Activated CD8-positive, alpha-beta T cell treated with anti-CD3 and anti-CD28 coated beads for 36 hours (primary cell): ENCODE results near the gene RPS27. TPM values are rescaled to one million over a fixed set of nuclear protein-coding genes. Genes with fewer than 3 reads are reported as not detected.
"Not testable (repeated sequence)": the region's sequence is repeated elsewhere in the genome, so short reads cannot be mapped to it uniquely, and the experiment has no call there.

Source experiments
- ATAC-seq: fragments of 200-7000 bp; cut with Tn5 transposase; one replicate; pipeline ENCODE4 v1.10.0; 2021; ENCODE audit warnings: mild to moderate bottlenecking, moderate library complexity
- CTCF ChIA-PET: fragments of 350-600 bp; sonication (Branson Sonifier 250); formaldehyde crosslinking; loops from one replicate; lab custom pipeline; 2021; ENCODE audit warnings: antibody characterized with exemption; lab: Charles Lee
- POLR2A ChIA-PET: fragments of 350-600 bp; sonication (Branson Sonifier 250); formaldehyde crosslinking; loops from one replicate; lab custom pipeline; 2021; ENCODE audit warnings: antibody characterized with exemption; lab: Charles Lee
- DNase-seq: peaks from one replicate; pipeline ENCODE4 v3.0.0-alpha.2; 2020
- H3K27ac Mint-ChIP-seq: one replicate; pipeline ENCODE4 v1.8.0; 2021; ENCODE audit warnings: mild to moderate bottlenecking, mixed read lengths
- H3K27me3 Mint-ChIP-seq: one replicate; pipeline ENCODE4 v1.8.0; 2021; ENCODE audit warnings: mixed read lengths
- H3K36me3 Mint-ChIP-seq: one replicate; pipeline ENCODE4 v1.8.0; 2021; ENCODE audit warnings: low read depth, mixed read lengths
- H3K4me1 Mint-ChIP-seq: one replicate; pipeline ENCODE4 v1.8.0; 2021; ENCODE audit warnings: low read depth, mixed read lengths
- H3K4me3 Mint-ChIP-seq: one replicate; pipeline ENCODE4 v1.8.0; 2021; ENCODE audit warnings: mild to moderate bottlenecking, moderate library complexity, mixed read lengths
- H3K9me3 Mint-ChIP-seq: one replicate; pipeline ENCODE4 v1.8.0; 2021; ENCODE audit warnings: mixed read lengths
- CTCF ChIP-seq: fragments of 200-600 bp; IDR thresholded peaks from one replicate; pipeline ENCODE4 v1.8.0; 2022; ENCODE audit warnings: antibody characterized with exemption, mild to moderate bottlenecking
- intact Hi-C: fragments of 100-400 bp; cut with micrococcal nuclease; formaldehyde crosslinking; loops from one replicate; pipeline ENCODE4 v1.10.0; 2022
- total RNA-seq, 2 experiments: library from RNA; stranded (reverse); gene quantifications; one replicate each; pipeline ENCODE4 v1.2.3, GENCODE V29; 2021

The RPS27 gene
- total RNA-seq, 2 experiments from 2014 or later, result 1,638 to 1,644 TPM

GRCh38 chr1:153976819-153977249 lies 13.7 kb upstream of the RPS27 start:
- intact Hi-C loops, result no loop called here
- Mint-ChIP-seq H3K36me3 (peaks cover 53% of the 10 kb centered on the region), H3K4me3 (peak overlapping the region; percentile 99), H3K27ac (peak overlapping the region; percentile 98), H3K9me3 (no peaks in the 10 kb centered on the region), H3K4me1 (peaks cover 34% of the 10 kb centered on the region), H3K27me3 (no peaks in the 10 kb centered on the region)
- TF ChIP-seq CTCF, result no peak
- DNase-seq (no peak), ATAC-seq (peak; percentile 1)
- ChIA-PET POLR2A (interaction anchor here (0.9 to 13.9 kb wide), 9 partner anchors 11 to 55 kb away, joined by 3 to 237 read pairs (median 14); partner anchors contain the start of genes CREB3L4, CRTC2, DENND4B and GATAD2B), CTCF (interaction anchor here (0.7 to 7.1 kb wide), 7 partner anchors 9 to 180 kb away, joined by 3 to 73 read pairs (median 4); partner anchors contain the start of genes CREB3L4, RAB13, RPS27 and SLC39A1)

GRCh38 chr1:153977250-153978240 lies 13.0 kb upstream of the RPS27 start, which contains the start of gene JTB:
Gene JTB (minus strand): TSS chr1:153977674. CDS start chr1:153977252, 422 bp downstream.
- no peak for TF ChIP-seq CTCF
- peak; percentile 96 for ATAC-seq
- CTCF ChIA-PET, result interaction anchor here (0.7 to 7.1 kb wide), 11 partner anchors 8 to 295 kb away, joined by 3 to 73 read pairs (median 3); partner anchors contain the start of genes CREB3L4, DENND4B, GATAD2B and HAX1
- H3K27me3 Mint-ChIP-seq, result no peaks in the 10 kb centered on the region
- peaks cover 28% of the 10 kb centered on the region for H3K4me1 Mint-ChIP-seq
- H3K27ac Mint-ChIP-seq, result peak within 1 kb of the TSS; percentile 98
- H3K9me3 Mint-ChIP-seq, result no peaks in the 10 kb centered on the region
- H3K4me3 Mint-ChIP-seq, result peak within 1 kb of the TSS; percentile 99
- POLR2A ChIA-PET, result interaction anchor here (0.6 to 13.9 kb wide), 15 partner anchors 12 to 251 kb away, joined by 3 to 237 read pairs (median 4); partner anchors contain the start of genes CREB3L4, CRTC2, DENND4B and GATAD2B
- intact Hi-C loops, result no loop called here
- H3K36me3 Mint-ChIP-seq, result peaks cover 52% of the 10 kb centered on the region
- peak; percentile 94 for DNase-seq

- no peak for TF ChIP-seq CTCF
- CTCF ChIA-PET, result interaction anchor here (0.7 to 7.1 kb wide), 7 partner anchors 7 to 294 kb away, joined by 3 to 73 read pairs (median 7); partner anchors contain the start of genes CREB3L4, DENND4B, GATAD2B and HAX1
- peak overlapping the region; percentile 95 for H3K27ac Mint-ChIP-seq
- intact Hi-C loops, result no loop called here
- peak overlapping the region; percentile 99 for H3K4me3 Mint-ChIP-seq
- no peaks in the 10 kb centered on the region for H3K9me3 Mint-ChIP-seq
- DNase-seq (no peak), ATAC-seq (no peak)
- H3K36me3 Mint-ChIP-seq, result peaks cover 48% of the 10 kb centered on the region
- no peaks in the 10 kb centered on the region for H3K27me3 Mint-ChIP-seq
- peaks cover 25% of the 10 kb centered on the region for H3K4me1 Mint-ChIP-seq
- POLR2A ChIA-PET, result interaction anchor here (1.0 to 13.9 kb wide), 12 partner anchors 11 to 250 kb away, joined by 3 to 237 read pairs (median 6); partner anchors contain the start of genes CREB3L4, CRTC2, DENND4B and GATAD2B
Measured at GRCh38 chr1:153978274-153978909, 12.2 kb upstream of the RPS27 start.

- peaks cover 45% of the 10 kb centered on the region for H3K36me3 Mint-ChIP-seq
- DNase-seq, H3K9me3 Mint-ChIP-seq, intact Hi-C loops, H3K27me3 Mint-ChIP-seq, ATAC-seq: not testable (repeated sequence)
- CTCF ChIA-PET, result interaction anchor here (5.1 kb wide), 1 partner anchor 12 kb away, joined by 35 read pairs; the partner anchor contains the start of gene CREB3L4
- peak overlapping the region; percentile 95 for H3K27ac Mint-ChIP-seq
- peaks cover 22% of the 10 kb centered on the region for H3K4me1 Mint-ChIP-seq
- POLR2A ChIA-PET, result interaction anchor here (1.0 to 13.9 kb wide), 8 partner anchors 10 to 243 kb away, joined by 3 to 237 read pairs (median 22); partner anchors contain the start of genes CREB3L4, CRTC2, GATAD2B and RAB13
- H3K4me3 Mint-ChIP-seq, result peak overlapping the region; percentile 99
Measured at GRCh38 chr1:153979091-153979490, 11.5 kb upstream of the RPS27 start.

GRCh38 chr1:153981735-153982134 lies 8.8 kb upstream of the RPS27 start:
- Mint-ChIP-seq H3K36me3 (peaks cover 23% of the 10 kb centered on the region), H3K4me1 (peaks cover 30% of the 10 kb centered on the region)
- H3K27me3 Mint-ChIP-seq, ATAC-seq, intact Hi-C loops, H3K9me3 Mint-ChIP-seq, H3K27ac Mint-ChIP-seq, DNase-seq, H3K4me3 Mint-ChIP-seq, CTCF ChIA-PET: not testable (repeated sequence)
- POLR2A ChIA-PET, result interaction anchor here (1.1 to 1.4 kb wide), 3 partner anchors 9 to 37 kb away, joined by 3 to 5 read pairs (median 5); partner anchors contain the start of genes CREB3L4 and RPS27
